ENCODE data around the gene VN1R5.
A peak's percentile ranks its signal among the peaks of the same experiment; 100 is the strongest.
"Not testable (repeated sequence)": the region's sequence is repeated elsewhere in the genome, so short reads cannot be mapped to it uniquely, and the experiment has no call there.

The VN1R5 gene

DNA sequence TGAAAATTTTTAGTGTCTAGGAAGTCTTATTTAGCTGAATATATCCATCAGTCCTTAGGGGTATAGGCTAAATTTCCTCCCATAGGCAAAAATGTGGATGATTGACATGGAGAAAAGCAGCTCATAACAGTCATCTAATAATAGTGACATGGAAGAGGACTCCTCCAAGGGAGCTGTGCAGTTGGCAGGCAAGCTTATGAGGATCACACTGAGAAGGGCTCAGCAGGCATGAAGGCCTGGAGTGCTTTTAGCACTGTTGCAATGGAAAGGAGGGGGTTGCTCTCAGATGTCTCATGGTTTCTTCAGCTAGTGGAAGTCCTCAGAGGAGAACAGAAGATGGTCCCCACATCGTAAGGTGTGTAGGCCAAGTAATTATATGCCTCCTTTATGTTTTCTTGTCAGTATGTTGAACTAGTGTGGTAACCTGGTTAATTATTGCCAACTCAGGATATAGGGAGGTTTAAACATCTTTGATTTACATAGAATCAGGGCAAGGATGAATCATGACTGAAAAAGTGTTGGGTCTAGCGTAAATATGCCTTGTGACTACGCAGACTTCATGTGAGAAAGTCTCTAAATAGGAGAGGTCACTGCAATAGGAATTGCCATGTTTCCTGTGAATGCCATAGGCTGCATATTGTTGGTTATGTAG is 18.9 kb downstream of the VN1R5 start:
- no peak for DNase-seq

DNA sequence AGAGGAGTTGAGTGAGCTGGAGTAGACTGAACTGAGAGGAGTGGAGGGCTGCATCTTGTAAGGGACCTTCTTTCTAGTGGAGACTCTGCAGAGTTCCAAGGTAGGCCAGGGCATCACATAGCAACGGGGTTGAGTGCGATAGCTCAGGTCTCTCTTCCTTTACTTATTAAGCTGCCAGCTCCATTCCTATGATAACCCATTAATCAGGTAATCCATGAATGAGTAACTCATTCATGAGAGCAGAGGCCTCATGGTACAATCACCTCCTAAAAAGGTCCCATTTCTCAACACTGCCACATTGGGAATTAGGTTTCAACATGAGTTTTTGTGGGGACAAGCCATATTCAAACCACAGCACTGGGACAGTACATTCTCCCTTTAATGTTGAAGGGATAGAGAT is 21.3 kb downstream of the VN1R5 start:
- no peak for DNase-seq

DNA sequence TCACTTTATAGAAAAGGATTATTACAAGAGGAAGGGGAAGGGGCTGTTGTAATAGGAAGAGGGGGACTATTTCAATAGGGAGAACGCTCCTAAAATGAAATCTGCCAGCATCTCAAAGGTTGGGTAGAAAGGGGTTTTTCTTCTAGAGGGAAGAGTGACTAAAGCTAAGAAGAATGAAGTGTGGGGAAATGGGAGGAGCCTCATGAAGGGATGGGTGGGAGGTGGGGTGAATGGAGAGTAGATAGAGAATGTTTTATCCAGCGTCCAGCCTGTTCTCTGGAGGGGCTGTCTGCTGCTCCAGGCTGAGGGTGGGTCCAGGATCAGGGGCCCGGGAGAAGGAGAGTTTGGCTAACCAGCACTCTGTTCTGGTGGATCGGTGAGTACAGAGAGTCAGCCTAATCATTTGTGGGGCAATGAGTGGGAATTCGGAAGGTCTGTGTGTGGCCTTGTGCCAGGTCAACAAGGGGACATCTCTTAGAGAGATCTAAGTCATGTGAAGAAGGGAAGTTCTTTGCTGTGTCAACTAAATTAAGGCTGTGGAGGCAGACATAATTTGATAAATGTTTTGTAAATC is 25.2 kb downstream of the VN1R5 start:
- DNase-seq = peak; percentile 63

DNA sequence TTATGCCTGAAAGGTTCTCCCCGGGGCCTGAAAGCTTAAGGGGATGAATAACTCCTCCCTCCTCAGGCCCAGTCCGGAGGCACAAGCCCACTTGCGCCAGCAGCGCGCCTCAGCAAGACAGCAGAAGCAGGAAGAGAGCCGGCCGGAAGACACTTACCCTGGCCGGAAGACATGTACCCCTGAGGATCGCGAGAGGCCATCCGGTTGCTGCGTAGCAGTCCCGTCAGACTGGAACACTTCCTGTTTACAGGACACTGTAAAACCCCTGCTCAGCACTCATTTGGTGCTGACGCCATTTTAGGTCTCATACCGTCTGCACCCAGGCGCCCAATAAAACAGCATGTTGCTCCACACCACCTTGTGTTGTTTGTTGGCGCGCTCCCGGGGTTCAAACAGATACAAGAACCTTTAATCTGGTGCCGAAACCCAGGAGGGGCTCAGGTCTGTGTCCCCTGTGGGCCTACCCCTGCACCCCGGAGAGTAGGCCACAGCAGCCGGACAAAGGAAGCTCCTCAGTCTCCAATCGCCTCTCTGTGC is 30.3 kb downstream of the VN1R5 start:
- DNase-seq = no peak

DNA sequence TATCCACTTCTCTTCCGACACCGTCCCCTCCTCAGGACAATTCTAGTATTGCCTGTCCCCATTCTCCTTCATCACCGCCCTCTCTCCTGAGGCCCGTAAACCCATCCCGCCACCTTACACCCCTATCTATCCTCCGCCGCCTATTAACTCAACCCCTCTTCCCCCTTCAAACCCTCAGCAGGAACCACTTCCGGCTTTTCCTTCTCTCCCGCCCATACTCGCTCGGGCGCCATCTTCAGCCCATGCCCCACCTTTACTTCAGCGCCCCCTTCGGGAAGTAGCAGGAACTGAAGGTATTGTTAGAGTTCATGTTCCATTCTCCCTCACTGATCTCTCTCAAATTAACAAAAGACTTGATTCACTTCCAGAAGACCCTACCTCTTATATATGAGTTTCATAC is 31.6 kb downstream of the VN1R5 start:
- DNase-seq = no peak

DNA sequence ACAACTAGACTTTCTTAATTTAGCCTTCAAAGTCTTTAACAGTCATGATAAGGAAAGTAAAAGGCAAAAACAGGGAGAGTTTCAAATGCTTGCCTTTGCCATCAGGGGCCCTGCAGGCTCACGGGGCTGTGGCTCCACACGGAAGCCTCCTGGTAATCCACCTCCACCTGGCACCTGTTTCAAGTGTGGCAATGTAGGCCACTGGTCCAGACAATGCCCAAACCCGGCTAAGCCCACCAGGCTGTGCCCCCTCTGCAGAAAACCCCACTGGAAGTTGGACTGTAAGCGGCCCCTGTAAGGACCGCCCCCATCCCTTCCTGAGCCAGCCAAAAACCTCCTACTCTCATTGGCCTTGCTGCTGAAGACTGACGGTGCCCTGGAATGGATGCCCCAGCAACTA is 32.5 kb downstream of the VN1R5 start:
- no peak for DNase-seq

DNA sequence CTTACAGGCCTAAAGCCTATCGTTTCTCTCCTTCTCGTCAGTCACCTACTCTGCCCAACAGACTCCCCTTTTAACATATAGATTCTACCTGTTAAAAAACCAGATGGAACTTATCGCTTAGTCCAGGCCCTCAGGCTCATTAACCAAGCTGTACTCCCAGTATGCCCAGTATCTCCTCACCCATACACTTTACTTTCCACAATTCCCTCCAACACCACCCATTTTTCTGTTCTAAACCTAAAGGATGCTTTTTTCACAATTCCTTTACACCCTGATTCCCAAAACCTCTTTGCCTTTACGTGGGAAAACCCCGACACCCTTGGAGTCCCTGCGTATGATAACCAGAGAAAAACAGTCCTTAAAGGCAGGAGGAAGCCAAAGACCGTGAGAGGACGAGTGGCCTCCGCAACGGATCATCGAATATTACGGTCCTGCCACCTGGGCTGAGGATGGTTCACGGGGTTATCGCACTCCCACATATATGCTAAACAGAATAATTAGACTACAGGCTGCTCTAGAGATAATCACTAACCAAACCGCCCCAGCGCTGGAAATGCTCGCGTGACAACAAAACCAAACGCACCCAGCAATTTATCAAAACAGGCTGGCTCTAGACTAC is 33.5 kb downstream of the VN1R5 start:
- not testable (repeated sequence) for DNase-seq

DNA sequence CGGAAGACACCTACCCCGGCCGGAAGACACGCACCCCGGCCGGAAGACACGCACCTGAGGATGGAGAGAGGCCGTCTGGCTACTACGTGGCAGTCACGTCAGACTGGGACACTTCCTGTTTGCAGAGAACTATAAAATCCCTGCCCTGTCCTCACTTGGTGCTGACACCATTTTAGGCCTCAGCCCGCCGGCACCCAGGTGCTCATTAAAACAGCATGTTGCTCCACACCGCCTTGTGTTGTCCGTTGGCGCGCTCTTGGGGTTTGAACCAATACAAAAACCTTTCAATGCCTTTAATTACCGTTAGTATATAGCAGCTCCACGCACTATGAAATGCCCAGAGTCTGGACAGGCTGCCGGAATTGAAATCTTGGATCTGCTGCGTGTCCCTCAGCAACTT is 34.7 kb downstream of the VN1R5 start:
- DNase-seq = no peak

DNA sequence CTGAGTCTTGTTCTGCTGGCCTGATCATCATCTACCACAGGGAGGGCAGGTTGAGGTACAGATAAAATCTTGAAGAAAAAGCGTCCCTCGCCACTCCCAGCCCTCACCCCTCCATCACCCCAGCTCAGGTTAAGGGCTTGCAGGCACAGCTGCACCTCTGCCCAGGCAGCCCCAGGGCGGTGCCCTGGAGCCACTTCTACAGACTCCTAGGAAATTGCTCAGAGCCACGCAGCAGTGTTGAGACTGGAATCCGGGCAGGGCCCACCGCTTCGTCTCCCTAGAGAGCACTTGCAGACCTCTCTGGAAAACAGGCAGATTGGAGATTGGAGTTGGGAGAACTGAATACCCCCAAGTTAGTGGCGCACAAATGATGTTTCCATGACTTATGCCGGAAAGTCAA is 35.3 kb downstream of the VN1R5 start:
- no peak for DNase-seq

DNA sequence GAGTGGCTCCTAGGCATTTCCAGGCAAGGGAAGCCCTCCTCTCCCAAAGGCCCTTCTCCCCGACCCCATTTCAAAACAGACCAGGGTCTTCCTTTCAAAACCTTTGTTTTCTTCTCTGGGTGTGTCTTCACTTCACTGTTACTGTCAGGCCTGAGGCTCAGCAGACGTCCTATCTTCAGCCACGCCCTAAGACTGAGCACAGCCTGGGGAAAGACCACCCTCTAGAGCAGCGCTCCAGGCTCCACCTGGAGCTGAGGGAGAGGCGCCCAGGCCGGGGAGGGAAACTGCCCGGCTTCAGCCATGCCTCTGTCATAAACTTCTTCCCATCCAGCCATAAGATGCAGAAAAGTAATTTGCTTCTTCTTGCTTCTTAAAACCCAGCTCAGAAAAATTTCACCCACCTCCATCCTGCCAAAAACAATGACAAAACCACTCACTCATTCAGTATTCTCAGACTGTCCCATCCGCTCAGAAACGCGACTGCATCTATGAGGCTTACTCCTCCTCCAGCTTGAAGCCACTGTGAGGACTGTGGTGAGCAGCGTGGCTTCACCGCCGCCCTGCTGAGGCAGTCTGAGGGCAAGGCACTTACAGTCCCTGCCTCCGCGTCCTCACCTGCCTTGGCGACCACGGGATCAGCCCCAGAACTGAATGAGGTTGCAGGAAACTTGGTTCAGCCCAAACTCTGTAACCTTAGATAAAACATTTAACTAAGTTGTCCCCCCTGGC is 36.1 kb downstream of the VN1R5 start:
- DNase-seq = no peak

DNA sequence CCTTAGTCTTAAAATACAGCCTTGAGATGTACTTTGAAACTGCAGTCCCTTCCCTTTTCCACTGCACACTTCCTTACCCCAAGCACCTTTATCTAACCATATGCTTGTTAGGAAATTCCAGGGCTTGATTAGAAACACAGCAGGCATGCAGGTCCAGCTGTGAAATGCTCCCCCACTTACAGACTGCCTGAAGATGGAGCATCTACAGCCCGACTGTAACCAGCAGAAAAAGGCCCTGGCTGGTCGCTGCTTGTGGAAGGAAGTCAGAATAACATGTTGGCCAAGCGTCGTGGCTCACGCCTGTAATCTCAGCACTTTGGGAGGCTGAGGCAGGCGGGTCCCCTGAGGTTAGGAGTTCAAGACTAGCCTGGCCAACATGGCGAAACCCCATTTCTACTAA is 37.2 kb downstream of the VN1R5 start:
- peak; percentile 86 for DNase-seq

DNA sequence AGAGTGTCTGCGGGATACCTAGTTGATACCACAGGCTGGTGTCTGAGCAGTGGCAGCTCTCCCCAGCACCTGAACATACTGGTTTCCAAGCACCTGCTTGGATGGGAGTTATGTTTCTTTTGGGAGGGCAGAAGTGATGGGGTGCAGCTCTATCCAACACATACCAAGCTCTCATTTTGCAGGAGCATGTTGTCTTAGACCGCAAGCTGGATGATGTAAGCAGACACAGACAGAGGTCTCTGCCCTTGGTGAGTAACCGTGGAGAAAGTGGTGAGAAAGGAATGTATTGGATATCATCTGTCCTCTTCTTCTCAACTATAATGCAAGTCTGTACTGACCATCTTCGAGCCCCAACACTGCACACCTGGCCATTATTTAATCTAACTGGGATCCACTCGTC is 38.4 kb downstream of the VN1R5 start:
- DNase-seq = peak; percentile 98

DNA sequence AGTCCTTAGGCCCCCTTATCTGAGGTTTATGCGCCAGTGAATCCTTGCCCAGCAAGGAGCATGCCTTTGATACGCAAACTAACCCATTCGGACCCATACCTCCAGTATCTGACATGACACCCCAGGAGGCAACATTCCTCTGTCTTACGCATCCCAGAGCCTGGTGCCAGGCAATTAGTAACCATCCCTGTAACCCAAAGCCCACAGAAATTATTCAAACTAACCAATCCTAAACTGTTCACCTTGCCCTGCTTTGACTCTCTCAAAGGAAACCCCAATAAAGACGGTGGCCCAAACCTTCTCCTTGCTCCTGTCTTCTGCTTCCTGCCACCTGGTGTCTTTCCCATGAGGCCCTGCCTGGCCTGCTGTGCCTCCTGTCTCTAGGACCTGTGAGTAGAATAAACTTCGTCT is 39.4 kb downstream of the VN1R5 start:
- DNase-seq = peak; percentile 99

DNA sequence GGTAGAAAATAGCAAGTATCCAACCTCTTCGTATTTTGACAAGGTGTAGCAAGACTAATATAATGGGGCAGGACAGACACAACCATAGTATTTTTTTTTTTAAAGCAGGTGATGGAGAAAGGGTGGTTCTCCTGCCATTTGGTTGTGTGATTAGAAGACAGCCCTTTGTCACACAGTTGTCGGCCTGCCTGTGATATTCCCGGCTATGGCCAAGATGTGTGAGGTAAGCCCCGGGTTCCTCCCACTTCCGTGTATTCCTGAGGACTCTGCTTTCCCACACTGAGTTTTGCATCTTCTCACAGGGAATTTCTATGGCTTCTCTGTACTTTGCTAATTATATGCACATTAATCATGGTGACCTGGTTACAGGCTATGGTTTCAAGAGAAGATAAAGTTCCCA is 39.9 kb downstream of the VN1R5 start:
- no peak for DNase-seq

DNA sequence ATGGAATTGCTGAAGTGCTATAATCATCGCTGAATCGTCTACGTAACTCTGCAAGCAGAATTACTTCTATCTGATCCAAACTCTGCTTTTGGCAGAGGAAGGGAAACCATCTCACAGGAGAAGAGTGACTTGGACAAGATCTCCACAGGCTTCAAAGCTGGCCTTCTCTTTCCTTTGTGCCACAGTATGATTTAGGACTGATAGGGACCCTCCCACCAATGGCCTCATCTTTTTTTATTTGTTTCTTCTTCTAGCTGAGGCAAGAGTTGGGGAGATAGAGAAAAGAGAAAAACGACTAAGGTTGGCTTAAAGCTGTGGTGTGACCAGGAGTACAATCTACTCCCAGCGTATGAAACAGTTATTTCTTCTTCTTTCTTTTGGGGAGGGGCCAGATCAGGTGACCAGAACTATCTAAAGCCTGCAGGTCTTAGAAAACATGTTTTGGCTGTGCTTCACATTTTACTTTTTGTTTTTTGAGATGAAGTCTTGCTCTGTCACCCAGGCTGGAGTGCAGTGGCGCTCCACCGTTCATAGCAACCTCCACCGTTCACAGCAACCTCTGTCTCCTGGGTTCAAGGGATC is 40.8 kb downstream of the VN1R5 start:
- DNase-seq = no peak

DNA sequence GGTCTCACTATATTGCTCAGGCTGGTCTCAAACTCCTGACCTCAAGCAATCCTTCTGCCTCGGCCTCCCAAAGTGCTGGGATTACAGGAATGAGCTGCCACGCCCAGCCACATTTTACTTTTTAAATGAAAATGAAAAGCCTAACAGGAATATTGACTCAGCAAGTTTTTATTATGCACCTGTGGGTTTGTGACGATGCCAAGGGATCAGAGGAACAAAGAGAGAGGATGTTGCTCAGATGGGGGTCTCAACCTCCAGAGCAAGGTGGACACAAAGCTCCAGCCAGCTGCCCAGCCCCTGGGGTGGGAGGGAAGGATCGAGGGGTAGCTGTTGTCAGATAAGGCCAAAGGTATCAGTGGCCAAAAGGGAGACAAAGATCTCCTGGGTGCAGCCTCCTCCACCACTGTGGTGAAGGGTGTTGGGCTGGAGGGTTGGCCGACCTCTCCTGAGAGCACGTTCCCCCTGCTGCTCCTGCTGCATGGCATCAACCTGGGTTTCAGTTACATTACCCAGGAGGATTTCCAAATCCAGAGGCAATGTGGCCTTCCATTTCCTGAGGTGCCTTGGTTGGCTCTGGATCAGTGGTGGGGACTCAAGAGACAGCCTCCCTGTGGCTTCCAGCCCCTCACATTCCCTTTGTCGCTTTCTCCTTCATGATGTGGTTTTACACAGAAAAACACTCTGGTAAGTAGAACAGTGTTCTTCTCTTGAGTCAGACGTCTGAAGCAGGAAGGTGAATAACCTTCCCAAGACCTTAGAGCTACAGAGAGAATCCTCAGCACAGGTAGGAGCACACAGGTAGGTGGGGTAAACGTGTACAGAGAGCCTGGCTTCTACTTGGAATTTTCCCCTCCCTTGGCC is 41.6 kb downstream of the VN1R5 start:
- DNase-seq = no peak

DNA sequence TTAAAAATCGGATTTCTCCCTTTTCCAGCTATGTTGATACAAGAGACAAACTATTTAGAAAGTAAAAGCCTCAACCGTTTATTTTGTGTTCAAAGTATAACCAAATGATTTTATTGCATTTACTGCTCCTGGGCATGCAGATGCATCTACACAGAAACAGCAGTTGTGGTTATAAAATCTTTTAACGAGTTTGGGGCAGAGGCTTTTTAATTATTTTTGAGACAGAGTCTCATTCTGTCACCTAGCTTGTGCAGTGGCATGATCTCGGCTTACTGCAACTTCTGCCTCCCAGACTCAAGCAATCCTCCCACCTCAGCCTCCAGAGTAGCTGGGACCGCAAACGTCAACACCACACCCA is 42.2 kb downstream of the VN1R5 start:
- DNase-seq = no peak

DNA sequence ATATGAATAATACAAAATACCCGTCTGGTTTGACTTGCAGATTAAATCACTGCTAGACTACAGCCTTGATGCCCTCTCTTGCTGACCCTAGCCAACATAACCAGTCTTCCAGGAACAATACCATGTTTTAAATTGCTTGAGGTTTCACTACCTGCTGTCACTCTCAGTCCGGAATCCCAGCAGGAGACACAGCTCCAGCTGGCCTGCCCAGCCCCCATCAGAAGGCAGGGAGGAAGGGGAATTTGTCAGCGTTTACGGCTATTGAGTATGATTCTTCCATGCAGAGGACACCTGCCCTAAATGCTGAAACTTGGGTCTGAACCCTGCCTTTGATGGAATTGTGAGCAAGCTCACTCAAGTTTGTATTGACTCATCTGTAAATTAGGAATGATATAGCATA is 42.8 kb downstream of the VN1R5 start:
- no peak for DNase-seq

DNA sequence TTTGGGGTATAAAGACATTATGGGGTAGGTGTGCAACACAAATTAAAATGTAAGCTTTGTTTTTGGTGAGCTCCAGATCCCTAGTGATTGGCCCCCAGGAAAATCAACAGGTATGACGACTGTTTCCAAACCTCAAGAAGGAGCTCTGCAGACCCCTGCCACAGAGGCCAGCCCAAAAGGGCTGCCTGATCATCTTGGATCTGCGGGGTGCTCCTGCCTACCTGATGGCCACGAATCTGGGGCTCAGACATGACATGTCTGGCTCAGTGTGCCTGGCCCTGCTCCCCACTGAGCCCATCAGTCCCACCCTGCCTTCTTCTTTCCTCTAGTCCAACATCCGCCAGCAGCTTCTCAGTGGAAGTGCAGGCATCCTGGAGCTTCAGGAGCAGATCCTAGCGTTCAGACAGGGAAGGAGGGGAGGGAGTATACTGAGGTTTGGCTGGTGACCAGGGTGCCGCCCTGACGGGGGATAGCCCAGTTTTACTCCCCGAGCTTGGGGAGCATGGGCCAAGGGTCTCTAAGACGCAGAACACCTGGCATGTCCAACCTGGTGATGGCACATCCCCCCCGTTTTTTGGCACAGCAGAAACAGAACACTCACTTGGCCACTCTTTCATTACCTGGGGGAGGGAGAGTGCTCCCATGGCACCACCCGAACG is 44.0 kb downstream of the VN1R5 start:
- DNase-seq = no peak

DNA sequence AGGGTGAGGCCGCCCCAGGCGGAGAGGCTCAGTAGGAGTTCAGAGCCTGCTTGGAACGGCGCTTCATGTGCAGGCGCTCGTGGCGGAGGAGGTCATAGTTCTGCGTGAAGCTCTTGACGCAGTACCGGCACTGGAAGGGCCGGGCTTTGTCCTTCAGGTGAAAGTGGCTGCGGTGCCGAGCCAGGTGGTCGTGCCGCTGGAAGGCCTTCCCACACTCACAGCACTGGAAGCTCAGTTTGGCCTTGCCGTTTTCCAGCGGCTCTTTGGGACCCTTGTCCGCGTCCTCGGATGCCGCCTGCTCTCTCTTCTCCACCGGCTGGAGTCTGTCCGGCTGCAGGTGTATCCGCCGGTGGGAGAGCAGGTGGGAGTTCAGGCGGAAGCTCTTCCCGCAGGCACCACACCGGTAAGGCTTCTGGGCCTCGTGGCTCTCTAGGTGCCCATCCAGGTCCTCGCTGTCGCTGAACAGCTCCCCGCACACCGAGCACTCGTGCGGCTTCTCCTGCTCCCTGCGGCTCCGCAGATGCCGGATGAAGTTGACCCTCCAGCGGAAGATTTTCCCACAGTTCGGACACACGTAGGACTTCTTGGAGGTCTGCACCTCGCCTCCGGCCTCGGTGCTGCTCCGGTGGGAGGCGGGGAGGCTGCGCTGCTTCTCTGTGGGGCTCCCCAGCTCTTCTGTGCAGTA is 44.8 kb downstream of the VN1R5 start:
- DNase-seq = no peak

DNA sequence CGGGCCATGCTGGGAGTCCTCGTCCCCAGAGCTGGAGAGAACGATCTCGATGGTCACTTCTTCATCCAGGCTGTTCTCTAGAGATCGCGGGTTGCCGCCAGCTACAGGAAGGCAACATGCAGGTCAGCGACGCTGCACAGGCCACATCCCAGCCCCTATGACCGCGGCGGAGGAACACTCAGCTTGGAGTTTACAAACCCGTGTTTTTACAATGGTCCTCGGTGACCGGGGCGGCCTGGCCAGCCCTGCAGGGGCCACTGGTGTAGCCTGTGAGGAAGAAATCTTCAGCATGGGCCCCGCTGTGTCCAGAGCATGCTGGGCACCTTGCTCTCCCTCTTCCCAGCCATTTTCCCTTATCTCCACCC is 45.3 kb downstream of the VN1R5 start:
- no peak for DNase-seq

Data from NCI-H226 (cell line).